ENCODE measurements around the gene SLC23A2. TPM values are rescaled to one million over a fixed set of nuclear protein-coding genes. Genes with fewer than 3 reads are reported as not detected.

Gene SLC23A2
- total and polyA plus RNA-seq, 8 donors, result 2.6 to 58.3 (median 6.4) TPM

- DNase-seq, result peak in 1 of 2 donors; percentile 26
- Histone ChIP-seq H3K36me3 (peaks cover 5 to 50% (median 39%) of the 10 kb centered on the region in 4 donors), H3K4me1 (peaks cover 0 to 16% (median 10%) of the 10 kb centered on the region in 4 donors), H3K27me3 (no peaks in the 10 kb centered on the region), H3K27ac (no peak overlapping the region), H3K4me3 (no peak overlapping the region), H3K9me3 (no peaks in the 10 kb centered on the region)
- 77 to 87% (median 85%) methylated on average over 14 of the region's 14 CpGs for WGBS, 5 donors
- intact Hi-C loops (cut with DNase I; ENCODE audit: low total_unique reads), result no loop called here
- TF ChIP-seq EP300 (IDR thresholded peaks at IDR 0.05) (no peak), POLR2A (IDR thresholded peaks at IDR 0.05) (no peak), CTCF (IDR thresholded peaks at IDR 0.05) (no peak), POLR2AphosphoS5 (IDR thresholded peaks at IDR 0.05) (no peak)
Measured at GRCh38 chr20:4901031-4901818, 100.1 kb downstream of the SLC23A2 start.

- intact Hi-C loops (cut with DNase I; ENCODE audit: low total_unique reads), result no loop called here
- Histone ChIP-seq H3K4me3 (no peak overlapping the region), H3K27ac (peak overlapping the region in 3 of 5 donors; percentile 10 to 56 (median 32)), H3K4me1 (peaks cover 0 to 15% (median 2%) of the 10 kb centered on the region in 4 donors), H3K36me3 (peaks cover 5 to 50% (median 46%) of the 10 kb centered on the region in 4 donors), H3K27me3 (no peaks in the 10 kb centered on the region), H3K9me3 (no peaks in the 10 kb centered on the region)
- peak; percentile 65 to 84 for DNase-seq
- WGBS, 5 donors, result 48 to 67% (median 66%) methylated on average over 14 of the region's 14 CpGs
- TF ChIP-seq EP300 (IDR thresholded peaks at IDR 0.05) (no peak), CTCF (IDR thresholded peaks at IDR 0.05) (no peak), POLR2A (IDR thresholded peaks at IDR 0.05) (no peak), POLR2AphosphoS5 (IDR thresholded peaks at IDR 0.05) (peak in 2 of 3 donors; percentile 15 to 30)
Measured at GRCh38 chr20:4898282-4899244, 102.7 kb downstream of the SLC23A2 start.

DNA sequence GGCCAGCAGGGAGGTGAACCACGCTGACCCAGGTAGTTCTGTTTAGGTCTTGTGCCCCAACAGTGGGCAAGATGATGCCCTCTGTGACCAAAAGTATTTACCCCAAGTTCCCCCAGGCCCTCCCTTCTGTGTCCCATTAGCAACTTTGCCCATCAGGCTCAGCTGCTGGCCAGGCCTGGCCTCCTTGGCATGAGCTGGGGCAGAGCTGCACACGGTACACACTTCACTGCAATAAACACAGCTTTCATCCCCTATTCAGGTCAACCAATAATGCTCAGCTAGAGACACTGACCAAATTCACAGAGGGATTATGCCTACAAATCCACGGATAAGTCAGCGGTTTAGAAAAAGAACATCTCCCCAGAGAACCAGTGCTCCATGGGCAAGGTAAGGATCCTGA is 103.7 kb downstream of the SLC23A2 start:
- 90 to 96% (median 93%) methylated on average over 4 of the region's 4 CpGs for WGBS, 5 donors
- Histone ChIP-seq H3K27me3 (no peaks in the 10 kb centered on the region), H3K27ac (peak overlapping the region in 1 of 5 donors; percentile 40), H3K9me3 (no peaks in the 10 kb centered on the region), H3K4me3 (no peak overlapping the region), H3K36me3 (peaks cover 5 to 54% (median 48%) of the 10 kb centered on the region in 4 donors), H3K4me1 (peaks cover 0 to 15% (median 2%) of the 10 kb centered on the region in 4 donors)
- TF ChIP-seq POLR2AphosphoS5 (IDR thresholded peaks at IDR 0.05) (no peak), CTCF (IDR thresholded peaks at IDR 0.05) (no peak), EP300 (IDR thresholded peaks at IDR 0.05) (no peak), POLR2A (IDR thresholded peaks at IDR 0.05) (no peak)
- intact Hi-C loops (cut with DNase I; ENCODE audit: low total_unique reads), result no loop called here
- no peak for DNase-seq

DNA sequence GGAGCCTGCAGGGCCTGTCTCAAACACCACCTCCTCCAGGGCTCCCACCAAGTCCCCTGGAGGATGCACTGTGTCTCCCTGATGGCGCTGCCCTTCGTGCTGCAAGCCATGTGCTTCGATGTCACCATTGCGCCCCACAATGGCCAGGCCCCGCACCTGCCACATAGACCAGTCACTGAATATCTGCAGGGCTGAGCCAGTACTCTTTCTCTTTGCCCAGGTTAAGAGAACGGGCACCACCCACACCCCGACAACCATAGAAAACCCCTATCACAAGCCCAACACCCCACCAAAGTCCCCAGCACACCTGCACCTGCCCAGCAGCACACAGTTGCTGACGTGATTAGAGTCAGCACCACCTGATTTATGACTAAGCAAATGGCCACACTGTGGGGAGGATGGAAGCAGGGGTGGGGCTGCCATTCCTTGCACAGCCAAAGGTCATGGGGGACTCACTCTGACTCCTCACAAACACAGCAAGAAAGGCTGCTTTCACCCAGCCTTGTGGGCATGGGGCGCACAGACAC is 104.3 kb downstream of the SLC23A2 start:
- peaks cover 3 to 51% (median 44%) of the 10 kb centered on the region in 4 donors for H3K36me3 ChIP-seq
- 81 to 87% (median 83%) methylated on average over 6 to 9 of the region's 9 CpGs for whole genome bisulfite sequencing, 5 donors
- H3K4me3 ChIP-seq, result no peak overlapping the region
- H3K27me3 ChIP-seq, result no peaks in the 10 kb centered on the region
- intact Hi-C loops (cut with DNase I; ENCODE audit: low total_unique reads), result no loop called here
- TF ChIP-seq POLR2AphosphoS5 (IDR thresholded peaks at IDR 0.05) (no peak), CTCF (IDR thresholded peaks at IDR 0.05) (no peak), POLR2A (IDR thresholded peaks at IDR 0.05) (no peak), EP300 (IDR thresholded peaks at IDR 0.05) (no peak)
- DNase-seq, result peak in 1 of 2 donors; percentile 77
- peak overlapping the region in 1 of 5 donors; percentile 40 for H3K27ac ChIP-seq
- no peaks in the 10 kb centered on the region for H3K9me3 ChIP-seq
- H3K4me1 ChIP-seq, result peaks cover 0 to 15% (median 2%) of the 10 kb centered on the region in 4 donors

Data from stomach (tissue), 9 donors.